Activated CD4-positive, alpha-beta T cell treated with anti-CD3 and anti-CD28 coated beads, Interleukin-10, Interleukin-2, amounts not matched to agents 100 ng/mL and 50 ng/mL, durations not matched to agents 16 hours and 8 hours (primary cell): Measurements from ENCODE around the gene TTC28.
"Not testable (repeated sequence)": the region's sequence is repeated elsewhere in the genome, so short reads cannot be mapped to it uniquely, and the experiment has no call there.

Experiments
- DNase-seq: peaks from one replicate; pipeline ENCODE4 v3.0.0-alpha.2; 2020

TTC28 gene

DNA sequence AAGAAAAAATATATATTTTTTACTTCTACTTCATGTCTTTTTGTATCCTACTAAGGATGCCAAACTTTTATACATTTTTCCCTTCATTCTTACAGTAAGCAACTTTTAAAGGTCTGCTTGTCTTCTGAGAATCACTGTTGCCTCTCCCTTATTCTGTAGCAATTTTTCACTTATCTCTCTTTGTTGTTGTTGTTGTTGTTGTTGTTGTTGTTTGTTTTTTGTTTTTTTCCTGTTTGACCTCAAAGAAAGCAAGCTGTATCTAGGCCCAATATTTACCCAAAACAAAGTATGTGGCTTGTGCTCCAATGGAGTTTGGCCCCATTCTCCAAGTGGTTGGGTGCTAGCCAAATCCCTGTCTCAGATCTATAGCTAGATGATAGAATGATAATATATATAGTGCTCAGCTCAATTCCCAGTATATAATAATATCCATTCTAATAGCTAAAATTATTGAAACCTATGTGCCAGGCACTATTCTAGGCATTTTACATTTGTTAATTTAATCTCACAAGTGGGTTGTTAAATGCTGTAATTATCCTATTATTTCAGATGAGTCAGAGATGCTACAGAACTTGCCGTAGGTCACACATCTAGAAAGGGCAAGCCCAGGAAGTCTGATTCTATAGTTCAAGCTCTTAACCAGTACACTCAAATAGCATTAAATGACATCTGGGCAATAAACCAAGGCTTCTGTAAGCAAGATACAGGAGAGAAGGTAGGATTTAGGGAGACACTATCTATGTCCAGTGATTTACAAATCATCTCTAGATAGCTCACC lies 555.5 kb downstream of the TTC28 start:
- DNase-seq, result no peak

DNA sequence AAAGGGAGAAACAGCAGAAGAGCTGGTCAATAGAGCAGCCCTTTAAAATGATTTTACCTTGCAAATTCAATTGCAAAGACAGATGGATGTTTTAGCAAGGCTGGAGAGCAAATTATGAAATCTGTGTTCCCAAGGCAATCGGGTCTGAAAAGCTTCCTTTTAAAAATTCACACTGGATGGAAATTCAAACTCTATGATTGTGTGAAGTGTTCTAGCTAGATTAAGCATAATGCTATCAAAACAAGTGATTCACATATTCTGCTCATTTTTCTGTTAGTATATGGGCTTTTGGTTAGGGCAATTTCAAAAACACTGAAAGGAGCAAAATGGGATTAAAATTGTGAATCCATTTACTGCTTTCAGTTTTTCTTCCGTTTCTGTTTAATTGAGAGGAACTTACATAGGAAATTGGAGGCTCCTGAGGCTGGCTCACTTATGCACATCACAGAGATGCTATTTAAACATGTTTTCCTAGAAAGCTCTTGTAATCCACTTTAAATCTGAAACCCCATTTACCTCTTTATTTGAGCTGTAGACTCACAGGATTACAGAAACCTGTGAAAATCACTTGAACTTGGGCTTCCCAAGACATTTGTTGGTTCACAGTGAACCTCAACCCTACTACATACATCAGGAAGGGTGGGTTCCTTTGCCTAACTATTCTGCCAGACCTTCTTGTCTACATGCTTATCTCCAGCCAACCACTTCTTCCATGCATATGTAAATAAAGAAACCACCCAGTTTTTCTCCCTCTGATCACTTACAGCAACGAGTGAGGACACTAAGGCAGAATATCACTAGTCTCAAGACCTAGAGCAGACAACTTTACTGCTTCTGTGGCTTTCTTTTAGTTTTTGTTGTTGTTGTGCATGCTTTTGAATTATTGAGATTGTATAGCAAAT lies 558.7 kb downstream of the TTC28 start:
- DNase-seq, result no peak

- DNase-seq, result no peak
Measured at GRCh38 chr22:28118957-28119631, 560.5 kb downstream of the TTC28 start.

DNA sequence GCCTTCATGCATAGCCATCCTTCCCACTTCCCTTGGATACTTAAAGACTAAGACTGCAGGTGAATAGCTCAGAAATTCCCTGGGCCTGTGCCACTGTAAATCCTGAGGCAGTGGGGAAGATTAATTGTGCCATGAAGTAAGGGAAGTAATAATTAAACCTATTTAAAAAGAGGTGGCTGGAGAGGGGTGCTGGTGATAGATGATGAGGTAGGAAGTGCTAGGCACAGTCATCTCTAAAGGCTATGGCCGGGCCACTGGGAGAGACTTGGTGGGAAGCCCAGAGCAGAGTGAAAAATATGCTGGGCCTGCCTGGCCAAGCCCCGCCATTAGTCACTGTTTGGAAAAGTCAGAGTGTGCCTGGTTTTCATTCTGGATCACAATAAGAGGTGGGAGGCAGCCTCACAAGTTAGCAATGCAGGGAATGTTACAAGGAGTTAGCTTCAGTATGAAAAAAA lies 563.4 kb downstream of the TTC28 start:
- DNase-seq, result no peak

- DNase-seq, result no peak
Measured at GRCh38 chr22:28115426-28115825, 564.2 kb downstream of the TTC28 start.

- peak; percentile 8 for DNase-seq
Measured at GRCh38 chr22:28112548-28113043, 567.0 kb downstream of the TTC28 start.

DNA sequence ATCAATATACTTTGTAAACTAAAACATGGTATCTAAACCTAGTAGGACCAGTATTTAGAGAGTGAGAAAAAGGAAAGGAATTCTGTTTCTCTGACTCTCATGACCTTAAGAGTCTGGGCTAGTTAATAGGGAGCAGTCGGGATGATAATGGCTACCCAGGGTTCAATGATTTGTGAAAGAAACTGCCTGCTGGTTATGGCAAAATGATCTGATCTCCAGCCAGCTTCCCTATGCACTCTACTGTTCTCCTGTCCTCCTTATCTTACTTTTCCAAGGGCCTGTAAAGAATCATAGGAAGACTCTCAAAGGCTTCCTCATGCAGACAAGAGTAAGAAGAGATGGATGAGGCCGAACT lies 567.5 kb downstream of the TTC28 start:
- no peak for DNase-seq

- no peak for DNase-seq
Measured at GRCh38 chr22:28111501-28112189, 568.0 kb downstream of the TTC28 start.

- DNase-seq, result no peak
Measured at GRCh38 chr22:28108851-28109250, 570.8 kb downstream of the TTC28 start.

- DNase-seq, result no peak
Measured at GRCh38 chr22:28106617-28107016, 573.0 kb downstream of the TTC28 start.

DNA sequence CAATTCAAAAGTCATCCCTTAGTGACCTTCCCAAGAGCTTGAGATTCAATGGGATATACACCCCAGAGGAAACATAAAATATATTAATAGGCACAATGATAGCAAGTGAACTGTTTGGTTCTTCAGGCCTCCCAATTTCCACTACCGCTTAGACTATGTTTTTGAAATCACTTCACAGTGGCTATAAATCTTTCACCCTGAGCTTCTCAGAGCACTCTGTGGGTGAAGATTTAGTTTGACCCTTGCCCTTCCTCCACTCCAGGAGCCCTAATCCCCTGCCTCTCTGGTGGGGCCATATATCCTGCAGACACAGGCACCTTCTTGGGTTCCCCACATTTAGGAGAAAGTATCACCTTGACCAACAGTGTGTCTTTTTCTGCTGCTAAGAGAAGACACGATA lies 573.7 kb downstream of the TTC28 start:
- DNase-seq, result no peak

GRCh38 chr22:28105413-28105812 lies 574.2 kb downstream of the TTC28 start:
- DNase-seq, result no peak

DNA sequence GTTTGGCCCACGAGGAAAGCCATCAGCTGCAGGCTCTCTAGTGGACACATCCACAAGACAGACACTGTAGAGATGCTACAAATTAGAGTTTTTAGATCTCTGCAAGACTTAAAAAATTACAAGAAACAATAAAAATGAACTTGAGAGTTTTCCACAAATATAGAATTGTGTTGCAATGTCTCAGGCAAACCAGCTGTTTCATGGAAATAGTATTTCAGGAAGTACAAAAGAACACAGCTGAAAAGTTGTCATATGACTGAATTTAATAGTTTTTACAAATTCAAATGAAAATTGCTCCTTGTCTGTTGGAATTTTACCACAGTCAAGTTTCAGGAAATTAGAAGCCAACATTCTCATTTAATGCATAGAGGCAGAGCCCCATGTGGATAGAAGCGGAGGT lies 576.0 kb downstream of the TTC28 start:
- DNase-seq, result no peak

- DNase-seq, result no peak
Measured at GRCh38 chr22:28102151-28102812, 577.4 kb downstream of the TTC28 start.

GRCh38 chr22:28097627-28098026 lies 582.0 kb downstream of the TTC28 start:
- DNase-seq, result no peak

- DNase-seq, result no peak
Measured at GRCh38 chr22:28096161-28096560, 583.5 kb downstream of the TTC28 start.

- no peak for DNase-seq
Measured at GRCh38 chr22:28095316-28096095, 584.1 kb downstream of the TTC28 start.

GRCh38 chr22:28094771-28095170 lies 584.9 kb downstream of the TTC28 start:
- DNase-seq, result no peak

DNA sequence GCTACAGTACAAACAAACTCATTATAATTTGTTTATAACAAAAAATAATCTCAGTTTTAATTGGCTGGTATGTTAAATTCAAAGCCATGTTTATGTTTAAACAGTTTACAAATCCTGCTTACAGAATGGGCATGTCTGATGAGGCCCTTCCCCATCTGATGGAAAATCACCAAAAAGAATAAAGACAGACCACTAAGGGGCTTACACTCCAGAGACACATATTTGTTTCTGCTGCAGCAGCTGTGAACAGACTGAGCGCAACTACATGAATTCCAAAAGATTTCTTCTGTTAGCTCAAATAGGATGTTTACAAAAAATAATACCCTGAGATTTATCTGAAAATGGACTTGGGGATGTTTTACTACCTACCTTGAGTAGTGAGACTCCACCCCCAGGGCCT lies 585.9 kb downstream of the TTC28 start:
- no peak for DNase-seq

DNA sequence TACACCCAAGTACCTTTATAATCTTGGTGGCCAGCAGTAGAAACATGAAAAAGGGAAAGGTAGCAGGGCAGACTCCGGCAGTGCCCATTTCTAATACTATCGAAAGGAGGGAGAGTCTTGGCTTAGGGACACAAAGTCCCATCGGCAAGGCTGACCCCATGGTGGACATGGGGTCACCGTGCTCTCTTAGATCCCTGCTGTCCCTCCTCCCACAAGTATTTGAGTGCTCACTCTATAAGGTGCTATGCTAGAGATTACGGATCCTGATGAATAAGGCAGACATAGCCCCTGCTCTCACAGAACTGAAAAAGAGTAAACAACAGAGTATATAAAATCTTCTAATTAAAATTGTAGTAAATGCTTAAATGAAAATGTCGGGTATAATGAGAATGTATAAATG lies 588.2 kb downstream of the TTC28 start:
- DNase-seq, result no peak

GRCh38 chr22:28089541-28089940 lies 590.1 kb downstream of the TTC28 start:
- not testable (repeated sequence) for DNase-seq
